AG04450 (cell line): ENCODE data around the gene AP1AR. TPM values are rescaled to one million over a fixed set of nuclear protein-coding genes. Genes with fewer than 3 reads are reported as not detected.
A peak's percentile ranks its signal among the peaks of the same experiment; 100 is the strongest.

Source experiments
- CTCF ChIA-PET: fragments of 300-600, 350-600 bp; formaldehyde crosslinking; extraction: SDS; loops from one replicate; lab custom pipeline; 2022; ENCODE audit warnings: antibody characterized with exemption, inconsistent platforms; lab: Charles Lee
- POLR2A ChIA-PET: fragments of 350-600 bp; formaldehyde crosslinking; extraction: SDS; loops from one replicate; lab custom pipeline; 2021; ENCODE audit warnings: antibody characterized with exemption, inconsistent platforms; lab: Yijun Ruan, JAX
- DNase-seq: peaks from one replicate; pipeline ENCODE4 v3.0.0-alpha.2; 2011; ENCODE audit warnings: low read depth, low spot score
- H3K27ac ChIP-seq: one replicate; pipeline ENCODE4 v1.5.1; 2012; ENCODE audit warnings: low read depth, low read length, control low read depth
- H3K27me3 ChIP-seq: one replicate; pipeline ENCODE4 v1.6.0; 2012; ENCODE audit warnings: low read length; ENCODE audit not compliant: control insufficient read depth, insufficient read depth
- H3K4me3 ChIP-seq: 2 replicates; pipeline ENCODE4 v1.5.1; 2011; ENCODE audit warnings: mild to moderate bottlenecking, low read depth, low read length, control low read depth
- H3K9me3 ChIP-seq: 2 replicates; pipeline ENCODE4 v1.5.1; 2012; ENCODE audit warnings: low read length; ENCODE audit not compliant: control insufficient read depth, insufficient read depth
- polyA plus RNA-seq: library from polyadenylated mRNA; depleted of rRNA; stranded (reverse); fragments of >200 nt; gene quantifications from 2 replicates; pipeline ENCODE4 v1.2.3, GENCODE V29; 2011
- TF ChIP-seq, protein P1 (sequence below): IDR thresholded peaks from 2 replicates; pipeline ENCODE4 v1.5.1; 2011; ENCODE audit warnings: low read depth, low read length, control low read depth, inconsistent platforms

Gene AP1AR
- polyA plus RNA-seq, 1 experiment, result 11.8 TPM

- TF ChIP-seq, protein P1, sequence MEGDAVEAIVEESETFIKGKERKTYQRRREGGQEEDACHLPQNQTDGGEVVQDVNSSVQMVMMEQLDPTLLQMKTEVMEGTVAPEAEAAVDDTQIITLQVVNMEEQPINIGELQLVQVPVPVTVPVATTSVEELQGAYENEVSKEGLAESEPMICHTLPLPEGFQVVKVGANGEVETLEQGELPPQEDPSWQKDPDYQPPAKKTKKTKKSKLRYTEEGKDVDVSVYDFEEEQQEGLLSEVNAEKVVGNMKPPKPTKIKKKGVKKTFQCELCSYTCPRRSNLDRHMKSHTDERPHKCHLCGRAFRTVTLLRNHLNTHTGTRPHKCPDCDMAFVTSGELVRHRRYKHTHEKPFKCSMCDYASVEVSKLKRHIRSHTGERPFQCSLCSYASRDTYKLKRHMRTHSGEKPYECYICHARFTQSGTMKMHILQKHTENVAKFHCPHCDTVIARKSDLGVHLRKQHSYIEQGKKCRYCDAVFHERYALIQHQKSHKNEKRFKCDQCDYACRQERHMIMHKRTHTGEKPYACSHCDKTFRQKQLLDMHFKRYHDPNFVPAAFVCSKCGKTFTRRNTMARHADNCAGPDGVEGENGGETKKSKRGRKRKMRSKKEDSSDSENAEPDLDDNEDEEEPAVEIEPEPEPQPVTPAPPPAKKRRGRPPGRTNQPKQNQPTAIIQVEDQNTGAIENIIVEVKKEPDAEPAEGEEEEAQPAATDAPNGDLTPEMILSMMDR, result no peak
- no peak for DNase-seq
- ChIA-PET CTCF (no interaction called here), POLR2A (no interaction called here)
- Histone ChIP-seq H3K4me3 (no peak overlapping the region), H3K27me3 (no peaks in the 10 kb centered on the region), H3K9me3 (no peaks in the 10 kb centered on the region), H3K27ac (no peak overlapping the region)
Measured at GRCh38 chr4:112252234-112252633, 20.6 kb downstream of the AP1AR start.

DNA sequence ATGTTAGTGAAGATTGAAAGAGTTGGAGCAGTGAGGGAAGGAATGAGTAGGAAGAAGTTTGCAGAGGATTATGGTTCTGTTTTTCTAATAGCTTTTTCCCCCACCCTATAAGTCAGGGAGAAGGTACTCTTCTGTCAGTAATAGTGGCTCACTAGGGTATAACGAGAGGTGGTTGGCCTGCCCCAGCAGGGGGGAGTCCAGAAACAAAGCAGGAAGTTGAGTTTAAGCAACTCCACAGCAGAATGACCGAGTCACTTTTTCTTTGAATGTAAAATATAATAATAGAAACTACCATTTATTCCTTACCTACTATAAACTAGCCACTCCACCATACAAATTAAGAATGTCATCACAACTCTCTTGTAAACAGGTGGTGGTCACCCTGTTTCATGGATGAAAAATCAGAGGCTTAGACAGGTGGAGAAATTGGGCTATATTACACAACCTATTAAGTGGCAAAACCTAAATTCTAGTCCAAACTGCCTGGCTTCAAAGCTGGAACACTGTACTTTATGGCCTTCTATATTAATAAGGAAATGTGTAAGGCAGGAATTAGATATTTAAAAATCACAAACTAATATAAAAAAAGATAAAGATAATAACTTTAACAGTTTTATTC lies 21.9 kb downstream of the AP1AR start:
- POLR2A ChIA-PET, result no interaction called here
- H3K4me3 ChIP-seq, result no peak overlapping the region
- CTCF ChIA-PET, result no interaction called here
- no peaks in the 10 kb centered on the region for H3K27me3 ChIP-seq
- DNase-seq, result no peak
- no peaks in the 10 kb centered on the region for H3K9me3 ChIP-seq
- no peak overlapping the region for H3K27ac ChIP-seq
- TF ChIP-seq, protein P1, result no peak

DNA sequence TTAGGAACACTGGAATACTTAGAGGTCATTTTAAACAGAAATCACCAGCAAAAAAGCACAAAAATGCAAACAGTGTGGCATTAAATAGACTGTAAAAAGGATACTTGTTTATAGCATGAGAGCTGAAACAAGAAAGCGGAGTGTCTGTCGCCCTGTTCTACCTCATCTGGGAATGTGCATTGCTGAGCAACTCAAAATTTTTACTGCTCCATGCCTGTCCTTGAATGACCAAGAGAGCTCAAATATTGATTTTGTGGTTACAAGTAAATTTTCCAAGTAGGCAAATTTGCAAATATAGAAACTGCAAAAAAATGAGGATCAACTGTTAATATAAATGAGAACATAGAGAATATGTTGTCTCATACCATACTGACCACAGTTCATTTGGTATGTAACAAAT lies 25.5 kb downstream of the AP1AR start:
- TF ChIP-seq, protein P1, result no peak
- DNase-seq, result no peak
- H3K9me3 ChIP-seq, result no peaks in the 10 kb centered on the region
- no peak overlapping the region for H3K27ac ChIP-seq
- ChIA-PET CTCF (interaction anchor here (0.7 to 1.7 kb wide), 7 partner anchors 8 to 158 kb away, joined by 3 to 14 read pairs (median 6); no protein-coding TSS in a partner anchor), POLR2A (interaction anchor here (0.6 kb wide), 1 partner anchor 40 kb away, joined by 5 read pairs; the partner anchor contains the start of gene ALPK1)
- H3K4me3 ChIP-seq, result no peak overlapping the region
- H3K27me3 ChIP-seq, result no peaks in the 10 kb centered on the region

DNA sequence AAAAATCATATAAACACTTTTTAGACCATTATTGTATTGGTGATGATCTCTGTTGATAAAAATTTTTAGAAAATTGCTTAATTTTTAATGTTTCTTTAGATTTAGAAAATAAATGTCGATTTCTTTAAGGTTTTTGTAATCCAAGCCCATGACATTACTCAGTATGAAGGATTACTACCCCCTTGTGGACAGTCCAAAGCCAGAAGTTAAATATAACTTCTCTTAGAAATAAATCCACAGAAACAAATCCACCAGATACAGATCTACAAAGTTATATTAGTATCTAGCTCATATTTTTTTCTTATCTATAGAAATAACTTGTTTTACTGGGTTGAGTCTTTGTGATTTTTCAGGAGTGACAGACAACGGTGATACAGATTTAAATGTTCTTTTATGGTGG lies 35.2 kb downstream of the AP1AR start:
- Histone ChIP-seq H3K9me3 (no peaks in the 10 kb centered on the region), H3K27ac (no peak overlapping the region), H3K4me3 (no peak overlapping the region), H3K27me3 (no peaks in the 10 kb centered on the region)
- TF ChIP-seq, protein P1, result peak; percentile 60
- ChIA-PET POLR2A (no interaction called here), CTCF (interaction anchor here (0.5 to 4.2 kb wide), 22 partner anchors 10 to 338 kb away, joined by 3 to 37 read pairs (median 3); partner anchors contain the start of genes ALPK1 and TIFA)
- no peak for DNase-seq

DNA sequence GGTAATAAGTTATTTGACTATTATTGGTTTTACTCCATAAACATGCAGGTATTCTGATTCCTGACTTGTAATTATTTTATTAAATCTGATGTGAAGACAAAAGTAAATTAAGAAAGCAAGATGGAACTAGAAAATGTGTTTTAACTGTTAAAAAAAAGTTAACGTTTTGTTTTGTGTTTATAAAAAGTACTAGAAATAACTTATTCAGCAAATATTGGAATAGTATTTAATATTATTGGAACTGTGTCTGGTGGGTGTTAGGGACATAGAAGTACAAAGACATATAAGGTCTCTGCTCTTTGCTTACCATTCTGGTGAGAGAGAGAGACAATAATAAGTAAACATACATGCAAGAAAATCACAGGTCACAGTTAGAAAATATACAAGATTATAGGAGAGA lies 38.5 kb downstream of the AP1AR start:
- CTCF ChIA-PET, result interaction anchor here (1.0 kb wide), 1 partner anchor 25 kb away, joined by 3 read pairs; no protein-coding TSS in a partner anchor
- Histone ChIP-seq H3K27ac (no peak overlapping the region), H3K27me3 (no peaks in the 10 kb centered on the region), H3K4me3 (no peak overlapping the region), H3K9me3 (peaks cover 3% of the 10 kb centered on the region; the same call in 1 of the 2 replicates)
- POLR2A ChIA-PET, result no interaction called here
- no peak for DNase-seq
- TF ChIP-seq, protein P1, result no peak
